Stimulated activated CD8-positive, alpha-beta memory T cell treated with anti-CD3 and anti-CD28 coated beads, Interleukin-4, amount 100 ng/mL, for 1 hour (primary cell): ENCODE results near the gene FKBP14.

ENCODE experiments used
- DNase-seq, 2 donors: peaks; one replicate each; pipeline ENCODE4 v3.0.0-alpha.2; 2020; ENCODE audit warnings: low read depth in 2 of 2, low spot score in 1 of 2

Gene FKBP14, protein sequence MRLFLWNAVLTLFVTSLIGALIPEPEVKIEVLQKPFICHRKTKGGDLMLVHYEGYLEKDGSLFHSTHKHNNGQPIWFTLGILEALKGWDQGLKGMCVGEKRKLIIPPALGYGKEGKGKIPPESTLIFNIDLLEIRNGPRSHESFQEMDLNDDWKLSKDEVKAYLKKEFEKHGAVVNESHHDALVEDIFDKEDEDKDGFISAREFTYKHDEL

DNA sequence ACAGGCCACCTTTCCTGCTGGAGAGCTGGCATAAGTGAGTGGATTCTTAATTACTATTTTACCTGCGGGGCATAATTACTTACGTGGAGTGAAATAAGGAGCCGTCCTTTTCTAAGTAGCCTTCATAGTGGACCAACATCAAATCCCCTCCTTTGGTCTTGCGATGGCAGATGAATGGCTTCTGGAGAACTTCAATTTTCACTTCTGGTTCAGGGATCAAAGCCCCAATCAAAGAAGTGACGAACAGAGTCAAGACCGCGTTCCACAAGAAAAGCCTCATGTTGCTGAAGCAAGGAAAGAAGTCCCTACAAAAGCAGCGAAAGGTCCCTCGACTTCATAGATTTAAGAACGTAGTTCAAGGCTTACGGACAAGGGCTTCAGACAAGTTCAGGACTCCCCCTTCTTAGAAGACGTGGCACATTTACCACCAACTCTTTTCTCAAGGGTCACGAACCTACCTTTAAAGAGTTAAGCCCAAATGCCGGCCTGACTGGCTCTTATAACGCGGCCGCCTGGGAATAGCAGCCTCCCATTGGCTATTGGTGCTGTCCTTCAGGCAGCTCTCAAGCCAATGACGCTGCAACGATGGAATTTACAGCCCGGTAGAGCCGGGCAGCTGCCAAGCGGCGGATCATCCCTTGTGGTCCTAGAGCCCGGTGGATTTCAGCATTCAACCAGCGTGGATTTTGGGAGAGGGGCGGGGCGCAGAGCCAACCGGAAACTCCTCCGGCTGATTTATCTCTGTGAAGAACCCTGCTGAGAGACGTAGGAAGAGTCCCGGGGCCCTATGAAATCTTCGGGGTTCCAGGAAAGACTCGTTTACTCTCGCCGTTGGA, at the start of gene FKBP14:
Gene FKBP14, minus strand, starts transcription at position 474 of the 836 bp plus-strand sequence. Its CDS starts 194 bp downstream, at position 280.
- DNase-seq, result peak; percentile 67 to 82

DNA sequence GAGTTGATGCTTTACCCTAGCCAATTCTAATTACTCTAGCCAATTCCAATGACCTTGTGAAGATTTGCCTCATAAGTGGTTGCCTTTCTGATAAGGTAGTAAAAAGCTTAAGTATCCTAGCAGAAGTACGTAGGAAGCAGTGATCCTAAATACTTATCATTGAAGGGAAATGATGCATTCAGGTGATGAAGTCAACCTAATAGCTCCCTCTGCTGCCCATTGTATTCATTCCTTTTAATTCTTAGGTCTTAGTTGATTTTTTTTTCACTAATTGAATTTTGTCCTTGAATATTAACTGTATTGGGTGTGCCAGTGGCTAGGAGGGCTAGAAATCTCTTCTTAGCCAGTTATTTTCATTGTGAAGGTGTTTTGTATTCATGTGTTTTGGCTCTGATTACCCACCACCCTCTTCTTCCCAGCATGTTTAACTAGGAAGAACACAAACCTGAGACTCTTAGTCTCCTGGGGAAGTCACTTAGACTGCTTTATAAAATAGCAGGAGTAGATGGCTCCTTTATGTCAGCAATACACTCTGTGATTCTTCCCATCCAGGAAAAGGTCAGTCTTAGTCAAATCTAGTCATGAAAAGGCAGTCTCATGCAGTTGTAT, 48.0 kb upstream of the FKBP14 start:
- DNase-seq, result no peak

DNA sequence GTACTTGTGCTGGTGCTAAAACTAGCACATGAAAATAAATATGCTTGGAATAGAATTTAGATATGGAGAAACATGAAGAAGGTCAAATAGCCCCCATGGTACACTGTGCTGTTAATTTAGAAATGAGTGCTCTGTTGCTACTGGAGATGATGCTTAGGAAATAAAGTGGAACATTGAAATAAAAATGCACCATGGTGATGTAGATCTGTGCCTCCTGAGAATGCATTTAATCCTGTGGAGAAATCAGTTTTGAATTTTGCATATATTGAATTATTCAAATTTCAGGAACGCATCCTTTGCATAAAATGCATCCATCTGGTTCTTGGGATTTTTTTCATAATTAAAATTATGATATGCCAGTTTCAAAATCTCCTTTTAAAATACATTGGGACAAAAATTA, 46.2 kb upstream of the FKBP14 start:
- no peak for DNase-seq

DNA sequence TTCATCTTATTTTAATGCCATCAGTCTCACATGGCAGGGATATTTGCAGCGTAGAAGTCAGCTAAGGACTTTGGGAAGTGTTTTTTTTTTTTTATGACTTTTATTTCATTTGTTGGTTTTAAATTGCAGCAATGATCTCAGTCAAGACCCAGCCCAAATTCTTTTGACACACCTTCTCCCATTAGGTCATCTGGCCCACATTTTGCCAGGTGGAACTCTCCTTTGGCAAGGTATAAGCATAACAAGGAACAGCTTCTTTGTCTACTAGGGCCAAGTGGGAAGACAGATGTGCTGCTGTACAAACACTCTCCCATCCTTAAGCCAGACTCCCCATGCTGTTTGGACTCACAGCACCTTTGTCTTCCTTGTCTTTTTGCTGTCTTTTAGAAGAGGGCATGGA, 43.5 kb upstream of the FKBP14 start:
- no peak for DNase-seq

DNA sequence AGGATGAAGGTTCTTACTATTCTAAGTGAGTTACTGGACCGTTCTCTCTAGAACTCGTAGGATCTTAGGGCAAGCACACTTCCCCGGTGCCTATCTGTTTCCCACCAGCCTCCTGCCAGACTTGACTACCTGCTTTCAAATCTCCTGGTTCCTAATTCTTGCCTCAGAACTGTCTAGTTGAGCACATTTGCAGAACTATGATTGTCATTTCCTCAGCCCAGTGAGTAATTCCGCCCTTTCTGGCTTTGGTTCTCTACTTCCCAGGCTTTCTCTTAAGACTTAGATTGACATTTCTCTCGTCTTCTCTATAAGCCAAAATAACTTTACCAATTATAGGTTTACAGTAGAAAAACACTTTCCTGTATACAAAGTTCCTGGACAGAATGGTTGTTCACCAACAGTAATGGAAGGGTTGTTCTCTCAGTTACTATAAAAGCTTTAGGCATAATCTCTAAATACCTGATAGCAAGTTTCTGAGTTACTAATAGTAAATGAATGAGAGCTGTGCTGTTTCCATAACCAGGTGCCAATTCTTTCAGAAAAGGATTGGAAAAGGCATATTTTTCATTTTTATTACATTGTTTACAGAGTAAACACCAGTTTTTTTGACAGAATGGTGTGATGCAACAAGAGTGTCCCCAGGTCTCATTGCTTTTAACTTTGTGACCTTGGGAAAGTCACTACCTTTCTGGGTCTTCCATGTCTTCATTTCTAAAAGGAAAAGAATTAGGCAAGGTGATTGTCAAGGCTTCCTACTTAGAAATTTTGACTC, 42.8 kb upstream of the FKBP14 start:
- no peak for DNase-seq

DNA sequence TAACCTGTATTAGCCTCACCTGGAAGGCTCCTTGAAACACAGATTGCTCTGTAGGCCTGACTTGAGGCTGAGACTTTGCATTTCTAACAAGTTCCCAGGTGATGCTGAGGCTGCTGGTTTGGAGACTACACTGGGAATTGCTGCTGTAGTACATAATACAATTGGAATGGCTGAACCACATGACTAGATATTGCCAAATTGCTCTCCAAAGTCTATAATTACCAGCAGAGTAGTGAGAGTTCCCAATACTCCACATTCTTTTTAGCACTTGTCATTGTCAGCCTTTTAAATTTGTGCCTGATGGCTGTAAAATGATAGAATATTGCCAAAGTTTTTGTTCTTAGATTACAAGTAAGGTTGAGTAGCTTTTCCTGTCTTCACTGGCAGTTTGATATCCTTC, 41.6 kb upstream of the FKBP14 start:
- DNase-seq, result no peak

DNA sequence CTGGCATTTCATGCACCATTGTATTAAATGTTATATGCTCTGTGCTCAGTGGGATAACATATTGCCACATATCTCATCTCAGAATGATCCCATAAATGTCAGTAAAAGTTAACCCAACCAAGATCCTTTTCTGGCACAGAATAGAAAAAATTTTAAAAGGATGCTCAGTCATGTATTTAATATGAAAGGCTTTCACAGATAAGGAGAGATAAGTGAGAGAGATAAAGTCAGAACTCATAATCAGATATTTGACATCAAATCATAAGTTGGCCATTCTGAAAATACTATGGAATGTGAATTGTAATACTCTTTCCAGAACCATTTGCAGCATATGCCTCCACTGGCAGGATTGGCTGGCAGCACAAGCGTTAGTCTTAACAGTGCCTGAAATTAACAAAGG, 40.2 kb upstream of the FKBP14 start:
- DNase-seq, result no peak

DNA sequence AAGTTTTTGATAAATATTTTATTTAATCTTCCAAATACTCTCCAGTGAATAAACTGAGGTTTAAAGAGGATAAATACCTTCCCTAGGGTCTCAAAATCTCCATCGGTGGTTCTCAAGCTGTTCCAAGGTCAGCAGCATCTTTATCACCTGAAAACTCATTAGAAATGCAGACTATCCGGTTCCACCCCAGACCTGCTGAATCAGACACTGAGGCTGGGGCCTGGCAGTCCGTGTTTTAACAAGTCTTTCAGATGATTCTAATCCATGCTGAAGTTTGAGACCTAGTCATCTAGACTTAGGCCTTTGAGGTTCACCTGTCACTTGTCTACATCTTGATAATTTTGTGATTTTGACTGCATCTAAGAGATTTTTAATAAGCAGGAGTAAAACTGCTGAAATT, 39.2 kb upstream of the FKBP14 start:
- DNase-seq, result no peak

DNA sequence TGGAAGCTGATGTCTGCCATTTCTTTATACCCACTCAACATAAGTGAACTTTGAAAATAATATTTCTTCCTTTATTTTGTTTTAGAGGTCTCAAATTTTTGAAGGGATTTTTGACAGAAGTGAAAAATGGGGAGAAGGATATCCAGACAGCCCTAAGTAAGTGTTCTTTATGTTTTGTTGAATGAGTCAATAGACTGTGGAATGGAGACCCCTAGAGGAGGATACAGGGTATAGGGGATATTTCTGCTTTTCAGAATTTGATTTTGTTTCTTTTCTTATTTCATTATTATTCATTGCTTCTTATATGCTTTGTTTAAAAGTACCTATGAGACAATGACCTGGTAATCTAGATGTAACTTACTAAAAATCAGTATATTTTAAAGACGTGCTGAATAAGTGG, 36.1 kb upstream of the FKBP14 start:
- DNase-seq, result no peak

DNA sequence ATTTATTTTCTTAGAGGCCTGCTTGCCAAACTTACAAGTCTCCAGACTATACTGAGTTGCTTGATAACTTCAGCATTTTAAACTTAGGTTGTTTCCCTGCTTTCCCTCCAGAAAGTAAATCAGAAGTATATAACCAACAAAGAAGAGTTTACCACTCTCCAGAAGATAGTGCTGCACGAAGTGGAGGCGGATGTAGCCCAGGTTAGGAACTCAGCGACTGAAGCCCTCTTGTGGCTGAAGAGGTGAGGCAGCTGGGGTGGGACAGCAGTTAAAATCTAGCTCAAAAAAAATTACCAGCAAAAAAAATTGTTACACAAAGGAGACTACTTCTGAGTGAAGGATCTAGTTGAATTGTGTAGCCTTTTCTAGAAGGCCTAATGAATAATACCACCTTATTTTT, 35.3 kb upstream of the FKBP14 start:
- DNase-seq, result peak in 1 of 2 donors; percentile 14

DNA sequence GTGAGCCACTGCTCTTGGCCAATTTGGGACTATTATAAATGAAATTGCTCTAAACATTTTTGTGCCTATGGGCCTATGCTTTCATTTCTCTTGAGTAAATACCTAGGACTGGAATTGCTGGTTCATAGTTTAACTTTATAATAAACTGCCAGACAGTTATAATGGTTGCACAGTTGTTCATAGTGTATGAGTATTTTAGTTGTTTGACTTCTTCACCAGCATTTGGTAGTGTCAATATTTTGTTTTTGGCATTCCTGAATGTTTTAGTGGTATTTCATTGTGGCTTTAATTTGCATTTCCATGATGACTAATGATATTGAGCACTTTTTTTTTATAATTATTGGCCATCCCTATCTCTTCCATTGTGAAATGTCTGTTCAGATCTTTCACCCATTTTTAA, 31.2 kb upstream of the FKBP14 start:
- DNase-seq, result no peak

DNA sequence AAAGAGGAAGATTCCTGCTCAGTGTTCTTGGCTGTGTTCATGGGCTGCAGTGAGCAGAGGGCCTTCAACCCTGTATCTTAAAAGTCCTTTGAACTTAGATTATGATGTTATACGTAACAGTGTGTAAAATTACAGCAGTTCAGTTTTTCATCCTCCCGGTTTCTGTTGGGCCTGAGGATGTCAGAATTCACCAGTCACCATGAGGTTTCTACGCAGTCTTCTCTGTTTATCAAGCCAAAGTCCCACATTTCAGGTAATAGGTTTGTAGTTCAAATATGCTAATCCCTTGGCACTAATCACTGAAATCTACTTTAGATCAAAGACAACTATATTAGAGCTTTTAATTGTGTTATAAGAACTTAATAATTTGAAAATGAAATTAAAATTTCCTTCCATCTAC, 26.6 kb upstream of the FKBP14 start:
- no peak for DNase-seq

DNA sequence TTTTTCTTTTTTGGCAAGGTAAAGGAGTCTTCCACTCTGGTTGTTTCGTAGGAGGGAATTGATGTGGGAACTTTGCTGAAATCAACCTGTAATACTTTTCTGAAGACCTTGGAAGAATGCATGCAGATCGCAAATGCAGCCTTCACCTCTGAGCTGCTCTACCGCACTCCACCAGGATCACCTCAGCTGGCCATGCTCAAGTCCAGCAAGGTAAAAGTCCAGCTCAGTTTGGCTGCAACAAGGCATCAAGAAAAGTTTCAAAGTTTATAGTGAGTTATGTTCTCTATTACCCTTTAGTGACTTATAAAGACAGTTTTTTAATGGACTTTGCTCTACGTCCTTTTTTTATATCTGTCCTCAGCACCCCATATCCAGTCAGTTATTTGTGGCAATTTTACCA, 22.7 kb upstream of the FKBP14 start:
- DNase-seq, result no peak

DNA sequence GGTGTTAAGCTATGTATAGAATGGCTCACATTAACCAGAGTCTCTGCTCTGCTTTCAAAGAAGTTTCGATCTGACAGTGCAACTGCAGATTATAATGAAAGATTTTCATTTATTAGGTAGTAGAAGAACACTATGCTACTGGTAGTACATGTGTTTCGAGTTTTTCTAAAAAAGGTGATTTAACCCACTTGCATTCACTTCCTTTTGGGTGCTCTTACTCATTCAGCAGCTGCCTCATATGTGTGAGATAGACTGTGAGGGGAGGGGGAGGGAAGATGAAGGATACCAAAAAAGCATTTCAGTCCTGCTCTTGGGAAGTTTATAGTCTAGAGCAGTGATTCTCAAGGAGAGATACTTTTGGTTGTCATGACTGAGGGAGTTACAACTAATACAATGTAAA, 22.1 kb upstream of the FKBP14 start:
- DNase-seq, result no peak

DNA sequence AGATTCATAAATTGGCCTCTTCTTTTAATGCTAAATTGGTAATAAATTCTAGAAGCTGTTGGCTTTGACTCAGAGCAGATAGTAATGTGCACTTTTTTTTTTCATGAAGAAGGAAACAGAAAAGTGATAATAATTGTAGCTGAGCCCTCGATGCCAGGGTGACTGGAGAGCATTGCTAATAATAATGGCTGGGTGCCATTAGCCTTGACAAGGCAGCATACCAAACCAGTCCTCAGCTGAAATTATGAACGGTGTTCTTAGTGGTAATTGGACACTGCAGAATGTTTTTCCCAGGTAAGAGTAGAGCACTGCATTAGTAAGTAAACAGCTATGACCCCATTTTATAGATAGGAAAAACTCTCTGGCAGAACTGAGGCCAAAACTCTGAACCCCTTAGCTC, 20.6 kb upstream of the FKBP14 start:
- no peak for DNase-seq

DNA sequence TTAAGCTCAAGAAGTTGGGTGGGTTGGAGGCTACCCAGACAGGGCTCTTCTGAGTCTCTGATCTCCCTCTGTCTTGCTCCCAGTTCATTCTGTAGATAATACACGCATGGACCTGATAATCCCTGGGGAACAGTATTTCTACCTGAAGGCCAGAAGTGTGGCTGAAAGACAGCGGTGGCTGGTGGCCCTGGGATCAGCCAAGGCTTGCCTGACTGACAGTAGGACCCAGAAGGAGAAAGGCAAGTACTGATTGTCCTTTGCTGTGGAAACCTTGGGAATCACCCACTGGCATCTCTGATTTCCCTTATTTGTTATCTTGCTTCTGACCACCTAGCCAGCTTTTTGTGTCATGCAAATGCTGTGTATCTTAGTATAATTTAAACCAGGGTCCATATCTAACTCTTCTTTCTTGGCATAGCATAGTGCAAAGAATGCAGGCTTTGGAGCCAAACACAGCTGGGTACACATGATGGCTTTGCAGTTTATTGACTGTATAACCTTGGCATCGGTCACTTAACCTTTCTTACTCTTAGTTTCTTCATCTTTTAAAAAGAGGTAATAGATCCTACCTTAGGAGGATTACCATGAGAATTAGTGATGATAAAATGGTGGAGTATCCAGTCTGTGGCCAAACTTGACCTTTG, 19.7 kb upstream of the FKBP14 start:
- DNase-seq, result no peak

DNA sequence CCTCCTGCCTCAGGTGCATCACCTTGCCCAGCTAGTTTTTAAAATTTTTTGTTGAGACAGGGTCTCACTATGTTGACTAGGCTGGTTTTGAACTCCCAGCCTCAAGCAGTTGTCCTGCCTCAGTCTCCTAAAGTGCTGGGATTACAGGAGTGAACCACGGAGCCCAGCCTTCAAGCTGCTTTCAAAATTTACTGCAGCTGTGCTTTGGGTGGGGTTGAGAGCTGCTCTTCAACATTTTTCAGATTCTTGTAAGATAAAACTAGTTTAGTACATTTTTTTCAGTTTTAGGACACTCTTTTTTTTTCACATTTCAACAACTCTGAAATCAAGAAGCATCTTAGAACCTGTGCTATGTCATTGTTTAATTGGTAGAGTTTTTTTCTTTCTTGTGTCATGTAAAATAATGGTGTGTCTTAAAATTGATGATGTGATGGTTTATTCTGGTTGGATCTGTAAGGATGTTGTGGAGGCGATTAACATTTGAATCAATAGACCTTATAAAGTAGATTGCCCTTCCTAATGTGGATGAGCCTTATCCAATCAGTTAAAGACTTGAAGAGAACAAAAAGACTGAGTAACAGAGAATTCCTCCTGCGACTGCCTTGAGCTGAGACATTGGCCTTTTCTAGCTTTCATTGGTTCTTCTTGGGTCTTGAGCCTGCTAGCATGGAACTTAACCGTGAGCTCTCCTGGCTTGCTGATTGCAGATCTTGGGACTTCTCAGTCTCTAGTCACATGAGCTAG, 15.2 kb upstream of the FKBP14 start:
- DNase-seq, result no peak

DNA sequence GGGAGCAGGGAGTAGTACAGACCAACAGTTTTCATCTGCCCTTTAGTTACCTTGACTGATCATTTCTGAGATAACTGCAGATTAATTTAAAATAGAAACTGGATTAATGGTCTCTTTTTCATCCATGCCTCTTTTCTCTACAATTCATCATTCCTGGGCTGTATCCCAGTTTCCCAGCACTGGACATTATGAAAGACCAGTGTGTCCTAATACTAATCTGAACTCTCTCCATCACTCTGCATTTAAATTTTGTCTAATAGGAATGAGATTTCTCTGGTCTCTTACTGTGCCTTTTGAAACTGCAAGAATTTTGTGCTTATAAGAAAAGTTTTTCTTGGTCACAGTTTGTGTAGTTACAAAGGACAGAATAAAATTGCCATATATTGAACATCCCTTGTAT, 14.4 kb upstream of the FKBP14 start:
- no peak for DNase-seq

DNA sequence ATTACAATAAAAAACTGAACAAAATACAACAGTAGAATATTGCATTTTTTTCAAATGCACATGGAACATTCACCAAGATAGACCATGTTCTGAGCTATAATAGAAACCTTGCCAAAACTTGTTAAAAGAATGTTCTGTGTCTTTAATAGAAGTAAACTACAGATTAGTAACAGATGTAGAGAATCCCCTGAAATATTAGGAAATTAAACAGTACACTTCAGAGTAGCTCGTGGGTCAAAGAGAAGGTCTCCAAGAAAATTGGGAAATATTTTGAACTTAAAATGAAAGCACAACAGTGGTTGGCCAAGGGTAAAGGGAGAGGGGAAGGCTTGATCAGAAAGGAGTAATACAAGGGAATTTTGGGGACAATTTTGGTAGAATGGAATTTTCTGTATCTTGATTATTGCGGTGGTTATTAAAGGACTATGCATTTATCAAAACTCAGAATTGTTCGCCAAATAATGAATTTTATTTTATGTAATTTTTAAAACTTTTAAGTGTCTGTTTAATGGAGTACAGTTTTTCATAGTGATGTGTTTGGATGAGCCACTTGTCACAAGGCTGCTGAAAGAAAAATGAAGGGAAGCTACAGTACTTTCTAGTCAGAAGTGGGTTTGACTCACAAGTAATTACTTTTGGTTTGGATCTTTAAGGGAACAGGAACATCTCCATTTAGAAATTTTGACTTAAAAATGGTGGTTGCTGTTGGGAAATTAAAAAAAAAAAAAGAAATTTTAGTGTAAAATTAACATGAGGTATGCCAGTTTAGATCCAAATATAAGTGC, 11.9 kb upstream of the FKBP14 start:
- DNase-seq, result no peak

DNA sequence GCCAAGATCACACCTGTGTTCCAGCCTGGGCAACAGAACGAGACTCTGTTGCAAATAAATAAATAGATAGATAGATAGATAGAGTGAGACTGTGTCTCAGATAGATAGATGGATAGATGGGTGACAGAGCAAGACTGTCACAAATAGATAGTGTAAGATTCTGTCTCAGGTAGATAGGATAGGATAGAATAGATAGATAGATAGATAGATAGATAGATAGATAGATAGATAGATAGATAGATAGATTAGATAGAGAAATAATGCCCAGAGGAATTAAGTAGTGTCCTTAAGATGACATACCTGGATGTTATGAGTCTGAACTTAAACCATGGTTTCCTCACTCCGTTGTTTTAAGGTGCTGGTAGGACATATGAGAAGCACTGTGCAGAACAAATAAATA, 9.7 kb upstream of the FKBP14 start:
- DNase-seq, result no peak
